CD4-positive, alpha-beta T cell (primary cell): ENCODE results near the gene TRIM4. TPM values are rescaled to one million over a fixed set of nuclear protein-coding genes. Genes with fewer than 3 reads are reported as not detected.

ENCODE experiments used
- ATAC-seq: fragments of 200-7000 bp; cut with Tn5 transposase; one replicate; pipeline ENCODE4 v1.10.0; 2022; ENCODE audit warnings: mild to moderate bottlenecking; ENCODE audit not compliant: poor library complexity
- CTCF ChIA-PET: fragments of 350-600 bp; sonication (Branson Sonifier 250); formaldehyde crosslinking; loops from one replicate; lab custom pipeline; 2021; ENCODE audit warnings: antibody characterized with exemption, inconsistent platforms; lab: Charles Lee
- POLR2A ChIA-PET: fragments of 350-600 bp; sonication (Branson Sonifier 250); formaldehyde crosslinking; loops from one replicate; lab custom pipeline; 2021; ENCODE audit warnings: antibody characterized with exemption, inconsistent platforms; lab: Charles Lee
- DNase-seq, 14 experiments: peaks; one replicate each; pipeline ENCODE4 v3.0.0-alpha.2; 2013 to 2020; ENCODE audit warnings: mixed read lengths in 2 of 14
- H3K27ac ChIP-seq, 2 donors: one replicate each; pipeline versions ENCODE4 v1.5.1 to v1.7.0; 2013; ENCODE audit warnings: low read length in 2 of 2, low read depth in 1 of 2, mild to moderate bottlenecking in 1 of 2
- H3K27me3 ChIP-seq, 2 experiments: 1 replicate in 1 of 2; 2 replicates in 1 of 2; pipeline versions ENCODE4 v1.6.1 to v1.7.0; 2013; ENCODE audit warnings: low read length in 2 of 2, control low read depth in 1 of 2, mild to moderate bottlenecking in 1 of 2, moderate library complexity in 1 of 2; ENCODE audit not compliant: insufficient read depth in 2 of 2, control insufficient read depth in 1 of 2
- H3K36me3 ChIP-seq: one replicate; pipeline ENCODE4 v1.6.1; 2013; ENCODE audit warnings: low read length, control low read depth; ENCODE audit not compliant: insufficient read depth
- H3K4me1 ChIP-seq: one replicate; pipeline ENCODE4 v1.6.1; 2013; ENCODE audit warnings: low read length, control low read depth; ENCODE audit not compliant: insufficient read depth
- H3K4me3 ChIP-seq: one replicate; pipeline ENCODE4 v1.5.1; 2013; ENCODE audit warnings: mild to moderate bottlenecking, low read length, moderate library complexity
- H3K9me3 ChIP-seq, 2 experiments: 1 replicate in 1 of 2; 2 replicates in 1 of 2; pipeline versions ENCODE4 v1.6.1 to v1.7.0; 2013; ENCODE audit warnings: low read length in 2 of 2, mild to moderate bottlenecking in 2 of 2, control low read depth in 1 of 2, moderate library complexity in 1 of 2; ENCODE audit not compliant: control insufficient read depth in 1 of 2, insufficient read depth in 1 of 2
- H3K27ac Mint-ChIP-seq: one replicate; pipeline ENCODE4 v1.8.0; 2020; ENCODE audit warnings: mixed read lengths
- H3K27me3 Mint-ChIP-seq: one replicate; pipeline ENCODE4 v1.8.0; 2021; ENCODE audit warnings: mixed read lengths
- H3K36me3 Mint-ChIP-seq: one replicate; pipeline ENCODE4 v1.8.0; 2021; ENCODE audit warnings: low read depth, mixed read lengths
- H3K4me1 Mint-ChIP-seq: one replicate; pipeline ENCODE4 v1.8.0; 2021; ENCODE audit warnings: low read depth, mixed read lengths
- H3K4me3 Mint-ChIP-seq: one replicate; pipeline ENCODE4 v1.8.0; 2020; ENCODE audit warnings: mild to moderate bottlenecking, mixed read lengths
- H3K9me3 Mint-ChIP-seq: one replicate; pipeline ENCODE4 v1.8.0; 2020; ENCODE audit warnings: mixed read lengths
- CTCF ChIP-seq: fragments of 200-600 bp; IDR thresholded peaks from one replicate; pipeline ENCODE4 v1.8.0; 2022; ENCODE audit warnings: antibody characterized with exemption, mild to moderate bottlenecking
- intact Hi-C, 2 experiments: fragments of 100-400 bp; cut with DNase I in 1 of 2; cut with micrococcal nuclease in 1 of 2; formaldehyde crosslinking; loops; one replicate each; pipeline versions ENCODE4 v1.15.1 to v1.9.0; 2023 to 2025; cut with DNase I, micrococcal nuclease
- total RNA-seq, 174 experiments: library from RNA in 2 of 174; stranded (reverse) in 2 of 174; gene quantifications; one replicate each; pipeline ENCODE4 v1.2.3 and lab custom pipeline; 2021 to 2026

Gene TRIM4
- total RNA-seq, 2 experiments from 2014 or later: 22.8 to 23.1 TPM

DNA sequence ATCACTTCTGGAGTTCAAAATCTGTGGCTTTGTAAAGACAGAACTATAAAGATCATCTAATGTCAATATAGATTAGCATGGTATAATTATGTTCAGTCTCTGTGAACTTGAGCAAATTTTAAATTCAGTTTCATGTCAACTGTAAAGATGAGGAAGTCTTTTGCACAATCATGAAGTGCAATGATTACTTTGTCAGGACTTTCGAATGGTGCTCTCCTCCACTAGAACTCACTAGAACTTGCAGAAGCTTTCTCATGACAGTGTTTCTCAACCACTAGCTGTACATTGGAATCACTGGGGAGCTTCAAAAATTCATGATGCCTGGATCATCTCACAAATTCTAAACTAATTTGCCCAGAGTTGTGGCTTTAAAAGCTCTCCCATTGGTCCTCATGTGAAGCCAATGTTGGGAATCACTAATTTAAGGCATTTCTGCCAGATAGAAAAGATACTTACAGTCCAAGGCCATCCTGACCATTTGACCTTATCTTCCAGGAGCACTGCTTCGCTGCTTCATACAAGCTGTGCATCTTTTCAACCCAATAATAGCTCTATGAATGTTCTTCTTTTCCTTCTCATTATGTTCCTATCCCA is 55.4 kb downstream of the TRIM4 start:
- Histone ChIP-seq H3K9me3 (peaks cover 0 to 6% of the 10 kb centered on the region in 2 experiments), H3K4me1 (no peaks in the 10 kb centered on the region), H3K4me3 (no peak overlapping the region), H3K27ac (no peak overlapping the region), H3K36me3 (no peaks in the 10 kb centered on the region), H3K27me3 (peaks cover 0 to 13% of the 10 kb centered on the region in 2 experiments)
- intact Hi-C loops: no loop called here
- H3K4me1 Mint-ChIP-seq: no peaks in the 10 kb centered on the region
- CTCF ChIA-PET: no interaction called here
- no peak for TF ChIP-seq CTCF
- POLR2A ChIA-PET: no interaction called here
- peaks cover 2% of the 10 kb centered on the region for H3K9me3 Mint-ChIP-seq
- ATAC-seq: no peak
- no peak for DNase-seq
- H3K27me3 Mint-ChIP-seq: peaks cover 28% of the 10 kb centered on the region
- H3K36me3 Mint-ChIP-seq: no peaks in the 10 kb centered on the region
- H3K4me3 Mint-ChIP-seq: no peak overlapping the region
- no peak overlapping the region for H3K27ac Mint-ChIP-seq

DNA sequence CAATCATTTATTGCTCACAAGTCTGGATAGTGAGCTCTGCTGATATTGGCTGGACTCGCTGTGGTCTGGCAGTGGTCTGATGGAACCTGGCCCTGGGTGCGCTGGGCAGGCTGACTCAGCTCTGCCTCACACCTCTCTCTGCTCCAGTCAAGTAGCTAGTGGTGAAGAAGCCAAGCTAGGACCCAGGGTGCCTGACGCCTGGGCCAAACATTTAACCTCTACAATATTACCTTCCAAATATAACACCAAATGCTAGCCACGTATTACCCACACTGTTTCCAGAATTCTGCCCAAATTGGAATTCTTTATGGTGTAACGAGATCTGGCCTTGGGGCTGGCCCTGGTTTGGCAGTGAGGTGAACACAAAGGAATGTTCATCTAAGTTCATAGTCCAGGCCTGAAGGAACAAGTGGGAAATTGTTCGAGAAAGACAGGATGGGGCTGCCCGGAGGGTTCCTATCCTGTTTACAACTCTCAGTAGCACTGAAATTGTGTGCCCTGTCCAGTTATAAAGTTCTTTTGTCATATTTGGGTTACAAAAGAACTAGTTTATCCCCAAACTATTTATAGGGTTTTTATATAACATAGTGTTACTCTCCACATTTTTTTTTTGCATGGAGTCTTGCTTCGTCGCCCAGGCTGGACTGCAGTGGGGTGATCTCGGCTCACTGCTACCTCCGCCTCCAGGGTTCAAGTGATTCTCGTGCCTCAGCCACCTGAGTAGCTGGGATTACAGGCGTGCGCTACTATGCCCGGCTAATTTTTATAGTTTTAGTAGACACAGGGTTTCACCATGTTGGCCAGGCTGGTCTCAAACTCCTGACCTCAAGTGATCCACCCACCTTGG is 58.8 kb downstream of the TRIM4 start:
- ATAC-seq: no peak
- Histone ChIP-seq H3K27ac (no peak overlapping the region), H3K9me3 (no peaks in the 10 kb centered on the region), H3K36me3 (no peaks in the 10 kb centered on the region), H3K4me1 (no peaks in the 10 kb centered on the region), H3K27me3 (peaks cover 0 to 27% of the 10 kb centered on the region in 2 experiments), H3K4me3 (no peak overlapping the region)
- H3K27ac Mint-ChIP-seq: no peak overlapping the region
- no peak for DNase-seq
- H3K4me3 Mint-ChIP-seq: no peak overlapping the region
- peaks cover 20% of the 10 kb centered on the region for H3K27me3 Mint-ChIP-seq
- POLR2A ChIA-PET: no interaction called here
- intact Hi-C loops: no loop called here
- no peaks in the 10 kb centered on the region for H3K9me3 Mint-ChIP-seq
- TF ChIP-seq CTCF: no peak
- no peaks in the 10 kb centered on the region for H3K36me3 Mint-ChIP-seq
- H3K4me1 Mint-ChIP-seq: no peaks in the 10 kb centered on the region
- CTCF ChIA-PET: no interaction called here

- H3K27me3 ChIP-seq: peaks cover 6 to 29% of the 10 kb centered on the region in 2 experiments
- no peaks in the 10 kb centered on the region for H3K4me1 ChIP-seq
- intact Hi-C loops: no loop called here
- CTCF ChIA-PET: no interaction called here
- no peak overlapping the region for H3K4me3 ChIP-seq
- no peak overlapping the region for H3K27ac ChIP-seq
- no peak overlapping the region for H3K27ac Mint-ChIP-seq
- no peak overlapping the region for H3K4me3 Mint-ChIP-seq
- no peaks in the 10 kb centered on the region for H3K4me1 Mint-ChIP-seq
- no peaks in the 10 kb centered on the region for H3K36me3 Mint-ChIP-seq
- no peaks in the 10 kb centered on the region for H3K9me3 Mint-ChIP-seq
- DNase-seq: no peak
- no peaks in the 10 kb centered on the region for H3K36me3 ChIP-seq
- H3K27me3 Mint-ChIP-seq: peaks cover 35% of the 10 kb centered on the region
- no peak for TF ChIP-seq CTCF
- no peak for ATAC-seq
- no peaks in the 10 kb centered on the region for H3K9me3 ChIP-seq
- POLR2A ChIA-PET: no interaction called here
These were observed 64.1 kb downstream of the TRIM4 start for GRCh38 chr7:99855236-99855635.
